ENCODE results near the gene COX20. TPM values are rescaled to one million over a fixed set of nuclear protein-coding genes. Genes with fewer than 3 reads are reported as not detected.

Gene COX20
- total RNA-seq, 2 donors from 2014 or later = 13.2 to 35.3 TPM

GRCh38 chr1:244817415-244817894, 18.0 kb upstream of the COX20 start:
- WGBS, 2 donors = 66 to 70% methylated on average over 12 of the region's 12 CpGs
- intact Hi-C loops (cut with DNase I) = loop anchor here (10.0 kb wide), 1 partner anchor 227 kb away; no protein-coding TSS in a partner anchor
- Histone ChIP-seq H3K4me1 (no peaks in the 10 kb centered on the region), H3K9me3 (no peaks in the 10 kb centered on the region), H3K27ac (no peak overlapping the region), H3K4me3 (no peak overlapping the region), H3K36me3 (replicated peaks in 1 of 2; ENCODE audit: insufficient read depth in 1 of 2, low read depth in 2 of 2) (no peaks in the 10 kb centered on the region), H3K27me3 (no peaks in the 10 kb centered on the region)
- TF ChIP-seq POLR2A (IDR thresholded peaks at IDR 0.05) = no peak
- no peak for TF ChIP-seq CTCF (IDR thresholded peaks at IDR 0.05)
- DNase-seq (no peak), ATAC-seq (no peak)

- ATAC-seq (no peak), DNase-seq (no peak)
- no peak overlapping the region for H3K27ac ChIP-seq
- 89 to 94% methylated on average over 2 of the region's 2 CpGs for WGBS, 2 donors
- no peaks in the 10 kb centered on the region for H3K27me3 ChIP-seq
- no peak overlapping the region for H3K4me3 ChIP-seq
- H3K36me3 ChIP-seq (replicated peaks in 1 of 2; ENCODE audit: insufficient read depth in 1 of 2, low read depth in 2 of 2) = no peaks in the 10 kb centered on the region
- TF ChIP-seq CTCF (IDR thresholded peaks at IDR 0.05) = no peak
- no peaks in the 10 kb centered on the region for H3K4me1 ChIP-seq
- intact Hi-C loops (cut with DNase I) = no loop called here
- no peaks in the 10 kb centered on the region for H3K9me3 ChIP-seq
Measured at GRCh38 chr1:244820131-244820530, 15.3 kb upstream of the COX20 start.

- Histone ChIP-seq H3K9me3 (no peaks in the 10 kb centered on the region), H3K27ac (no peak overlapping the region), H3K36me3 (replicated peaks in 1 of 2; ENCODE audit: insufficient read depth in 1 of 2, low read depth in 2 of 2) (no peaks in the 10 kb centered on the region), H3K4me3 (no peak overlapping the region), H3K4me1 (no peaks in the 10 kb centered on the region), H3K27me3 (no peaks in the 10 kb centered on the region)
- intact Hi-C loops (cut with DNase I) = no loop called here
- DNase-seq (no peak), ATAC-seq (no peak)
- 69 to 76% methylated on average over 3 of the region's 3 CpGs for WGBS, 2 donors
- no peak for TF ChIP-seq CTCF (IDR thresholded peaks at IDR 0.05)
- no peak for TF ChIP-seq POLR2A (IDR thresholded peaks at IDR 0.05)
Measured at GRCh38 chr1:244821134-244821533, 14.3 kb upstream of the COX20 start.

- 81 to 84% methylated on average over 11 of the region's 11 CpGs for WGBS, 2 donors
- DNase-seq (no peak), ATAC-seq (no peak)
- H3K27me3 ChIP-seq = no peaks in the 10 kb centered on the region
- H3K4me1 ChIP-seq = no peaks in the 10 kb centered on the region
- intact Hi-C loops (cut with DNase I) = no loop called here
- no peaks in the 10 kb centered on the region for H3K9me3 ChIP-seq
- TF ChIP-seq POLR2A (IDR thresholded peaks at IDR 0.05) = no peak
- no peak for TF ChIP-seq CTCF (IDR thresholded peaks at IDR 0.05)
- H3K27ac ChIP-seq = no peak overlapping the region
- H3K36me3 ChIP-seq (replicated peaks in 1 of 2; ENCODE audit: insufficient read depth in 1 of 2, low read depth in 2 of 2) = no peaks in the 10 kb centered on the region
- no peak overlapping the region for H3K4me3 ChIP-seq
Measured at GRCh38 chr1:244822878-244823277, 12.6 kb upstream of the COX20 start.

GRCh38 chr1:244826712-244827111, 8.7 kb upstream of the COX20 start:
- H3K36me3 ChIP-seq (replicated peaks in 1 of 2; ENCODE audit: insufficient read depth in 1 of 2, low read depth in 2 of 2) = no peaks in the 10 kb centered on the region
- H3K4me3 ChIP-seq = no peak overlapping the region
- no peak for DNase-seq
- intact Hi-C loops (cut with DNase I) = no loop called here
- H3K9me3 ChIP-seq = no peaks in the 10 kb centered on the region
- H3K27me3 ChIP-seq = no peaks in the 10 kb centered on the region
- no peaks in the 10 kb centered on the region for H3K4me1 ChIP-seq
- H3K27ac ChIP-seq = no peak overlapping the region
- WGBS, 2 donors = 78 to 84% methylated on average over 4 of the region's 4 CpGs
- ATAC-seq = no peak
- TF ChIP-seq POLR2A (IDR thresholded peaks at IDR 0.05) (no peak), CTCF (IDR thresholded peaks at IDR 0.05) (no peak)
